Activated B cell treated with CpG ODN at 0.5 μM for 24 hours (primary cell): ENCODE results near the gene CTBP1. TPM values are rescaled to one million over a fixed set of nuclear protein-coding genes. Genes with fewer than 3 reads are reported as not detected.
A peak's percentile ranks its signal among the peaks of the same experiment; 100 is the strongest.

Experiments used
- ATAC-seq: fragments of 200-7000 bp; cut with Tn5 transposase; one replicate; pipeline ENCODE4 v1.10.0; 2021; ENCODE audit warnings: low read depth, mild to moderate bottlenecking, moderate library complexity
- CTCF ChIA-PET: fragments of 350-600 bp; sonication (Branson Sonifier 250); formaldehyde crosslinking; loops from one replicate; lab custom pipeline; 2021; ENCODE audit warnings: antibody characterized with exemption; lab: Charles Lee
- POLR2A ChIA-PET: fragments of 350-600 bp; sonication (Branson Sonifier 250); formaldehyde crosslinking; loops from one replicate; lab custom pipeline; 2021; ENCODE audit warnings: antibody characterized with exemption; lab: Charles Lee
- DNase-seq: peaks from one replicate; pipeline ENCODE4 v3.0.0; 2022
- H3K27ac Mint-ChIP-seq: one replicate; pipeline ENCODE4 v1.8.0; 2020; ENCODE audit warnings: mixed read lengths
- H3K27me3 Mint-ChIP-seq: one replicate; pipeline ENCODE4 v1.8.0; 2021; ENCODE audit warnings: mixed read lengths
- H3K36me3 Mint-ChIP-seq: one replicate; pipeline ENCODE4 v1.8.0; 2021; ENCODE audit warnings: low read depth, mixed read lengths
- H3K4me1 Mint-ChIP-seq: one replicate; pipeline ENCODE4 v1.8.0; 2021; ENCODE audit warnings: mixed read lengths
- H3K4me3 Mint-ChIP-seq: one replicate; pipeline ENCODE4 v1.8.0; 2020; ENCODE audit warnings: mild to moderate bottlenecking, mixed read lengths
- H3K9me3 Mint-ChIP-seq: one replicate; pipeline ENCODE4 v1.8.0; 2020; ENCODE audit warnings: mixed read lengths
- intact Hi-C: fragments of 100-400 bp; cut with micrococcal nuclease; formaldehyde crosslinking; loops from one replicate; pipeline ENCODE4 v1.15.1; 2024
- total RNA-seq: library from RNA; stranded (reverse); gene quantifications from 2 replicates; pipeline ENCODE4 v1.2.3, GENCODE V29; 2022
- TF ChIP-seq, protein P1 (sequence below): fragments of 200-600 bp; IDR thresholded peaks from one replicate; pipeline ENCODE4 v1.8.0; 2022; ENCODE audit warnings: antibody characterized with exemption, mild to moderate bottlenecking

Gene CTBP1
- total RNA-seq, 1 donor from 2014 or later, result 175 TPM

DNA sequence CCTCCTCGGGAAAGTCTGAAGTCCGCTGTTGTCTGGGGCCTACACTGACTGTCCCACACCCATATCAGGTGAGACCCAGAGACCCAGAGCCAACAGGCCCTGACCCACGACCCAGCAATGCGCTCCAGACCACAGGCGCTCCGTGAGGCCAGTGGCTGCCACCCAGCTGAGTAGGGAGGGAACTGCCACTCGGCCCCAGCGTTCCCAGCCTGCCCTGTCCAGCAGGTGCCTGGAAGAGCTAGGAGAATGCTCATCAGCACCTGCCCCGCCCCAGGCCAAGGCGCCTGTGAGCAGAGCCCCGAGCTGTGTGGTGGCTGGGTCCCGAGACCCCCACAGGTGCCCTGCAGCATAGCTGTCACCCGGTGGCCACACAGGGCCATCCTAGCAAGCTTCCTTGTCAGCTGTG, 79.2 kb downstream of the CTBP1 start:
- no peaks in the 10 kb centered on the region for H3K36me3 Mint-ChIP-seq
- H3K27ac Mint-ChIP-seq, result no peak overlapping the region
- DNase-seq (no peak), ATAC-seq (no peak)
- peaks cover 36% of the 10 kb centered on the region for H3K4me1 Mint-ChIP-seq
- no peaks in the 10 kb centered on the region for H3K9me3 Mint-ChIP-seq
- peaks cover 2% of the 10 kb centered on the region for H3K27me3 Mint-ChIP-seq
- intact Hi-C loops, result no loop called here
- no peak overlapping the region for H3K4me3 Mint-ChIP-seq
- TF ChIP-seq, protein P1, sequence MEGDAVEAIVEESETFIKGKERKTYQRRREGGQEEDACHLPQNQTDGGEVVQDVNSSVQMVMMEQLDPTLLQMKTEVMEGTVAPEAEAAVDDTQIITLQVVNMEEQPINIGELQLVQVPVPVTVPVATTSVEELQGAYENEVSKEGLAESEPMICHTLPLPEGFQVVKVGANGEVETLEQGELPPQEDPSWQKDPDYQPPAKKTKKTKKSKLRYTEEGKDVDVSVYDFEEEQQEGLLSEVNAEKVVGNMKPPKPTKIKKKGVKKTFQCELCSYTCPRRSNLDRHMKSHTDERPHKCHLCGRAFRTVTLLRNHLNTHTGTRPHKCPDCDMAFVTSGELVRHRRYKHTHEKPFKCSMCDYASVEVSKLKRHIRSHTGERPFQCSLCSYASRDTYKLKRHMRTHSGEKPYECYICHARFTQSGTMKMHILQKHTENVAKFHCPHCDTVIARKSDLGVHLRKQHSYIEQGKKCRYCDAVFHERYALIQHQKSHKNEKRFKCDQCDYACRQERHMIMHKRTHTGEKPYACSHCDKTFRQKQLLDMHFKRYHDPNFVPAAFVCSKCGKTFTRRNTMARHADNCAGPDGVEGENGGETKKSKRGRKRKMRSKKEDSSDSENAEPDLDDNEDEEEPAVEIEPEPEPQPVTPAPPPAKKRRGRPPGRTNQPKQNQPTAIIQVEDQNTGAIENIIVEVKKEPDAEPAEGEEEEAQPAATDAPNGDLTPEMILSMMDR, result no peak
- ChIA-PET CTCF (interaction anchor here (1.1 kb wide), 1 partner anchor 39 kb away, joined by 3 read pairs; no protein-coding TSS in a partner anchor), POLR2A (interaction anchor here (1.4 kb wide), 1 partner anchor 79 kb away, joined by 4 read pairs; the partner anchor contains the start of gene CTBP1)

DNA sequence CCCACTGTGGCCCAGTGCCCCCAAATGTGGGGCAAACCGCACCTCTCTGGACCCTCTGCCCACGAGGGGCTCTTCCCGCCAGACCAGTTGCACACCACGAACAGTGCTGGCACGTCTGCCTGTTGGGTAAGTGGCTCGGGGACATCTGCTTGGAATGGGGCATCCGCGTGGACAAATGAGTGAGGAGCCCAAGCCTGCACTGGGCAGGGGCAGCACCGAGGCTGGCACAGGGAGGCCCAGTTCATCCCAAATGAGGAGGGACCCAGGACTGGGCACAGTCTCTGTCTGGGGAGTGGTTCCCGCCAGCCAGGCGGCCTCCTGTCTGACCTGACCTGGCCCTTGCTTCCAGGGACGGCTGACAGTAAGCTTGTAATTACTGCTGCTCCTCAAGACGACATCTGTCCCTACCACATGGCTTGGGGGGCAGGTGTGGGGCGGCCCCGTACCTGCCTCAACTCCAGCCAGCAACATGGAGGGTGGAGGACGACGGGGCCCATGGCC, 79.7 kb downstream of the CTBP1 start:
- DNase-seq (no peak), ATAC-seq (no peak)
- H3K4me1 Mint-ChIP-seq, result peaks cover 41% of the 10 kb centered on the region
- H3K27me3 Mint-ChIP-seq, result peaks cover 2% of the 10 kb centered on the region
- H3K9me3 Mint-ChIP-seq, result no peaks in the 10 kb centered on the region
- H3K27ac Mint-ChIP-seq, result no peak overlapping the region
- peak overlapping the region; percentile 1 for H3K4me3 Mint-ChIP-seq
- H3K36me3 Mint-ChIP-seq, result no peaks in the 10 kb centered on the region
- intact Hi-C loops, result no loop called here
- ChIA-PET POLR2A (interaction anchor here (1.4 kb wide), 1 partner anchor 79 kb away, joined by 4 read pairs; the partner anchor contains the start of gene CTBP1), CTCF (interaction anchor here (1.1 to 3.5 kb wide), 2 partner anchors 38 to 98 kb away, joined by 3 to 44 read pairs; no protein-coding TSS in a partner anchor)
- TF ChIP-seq, protein P1, result no peak

DNA sequence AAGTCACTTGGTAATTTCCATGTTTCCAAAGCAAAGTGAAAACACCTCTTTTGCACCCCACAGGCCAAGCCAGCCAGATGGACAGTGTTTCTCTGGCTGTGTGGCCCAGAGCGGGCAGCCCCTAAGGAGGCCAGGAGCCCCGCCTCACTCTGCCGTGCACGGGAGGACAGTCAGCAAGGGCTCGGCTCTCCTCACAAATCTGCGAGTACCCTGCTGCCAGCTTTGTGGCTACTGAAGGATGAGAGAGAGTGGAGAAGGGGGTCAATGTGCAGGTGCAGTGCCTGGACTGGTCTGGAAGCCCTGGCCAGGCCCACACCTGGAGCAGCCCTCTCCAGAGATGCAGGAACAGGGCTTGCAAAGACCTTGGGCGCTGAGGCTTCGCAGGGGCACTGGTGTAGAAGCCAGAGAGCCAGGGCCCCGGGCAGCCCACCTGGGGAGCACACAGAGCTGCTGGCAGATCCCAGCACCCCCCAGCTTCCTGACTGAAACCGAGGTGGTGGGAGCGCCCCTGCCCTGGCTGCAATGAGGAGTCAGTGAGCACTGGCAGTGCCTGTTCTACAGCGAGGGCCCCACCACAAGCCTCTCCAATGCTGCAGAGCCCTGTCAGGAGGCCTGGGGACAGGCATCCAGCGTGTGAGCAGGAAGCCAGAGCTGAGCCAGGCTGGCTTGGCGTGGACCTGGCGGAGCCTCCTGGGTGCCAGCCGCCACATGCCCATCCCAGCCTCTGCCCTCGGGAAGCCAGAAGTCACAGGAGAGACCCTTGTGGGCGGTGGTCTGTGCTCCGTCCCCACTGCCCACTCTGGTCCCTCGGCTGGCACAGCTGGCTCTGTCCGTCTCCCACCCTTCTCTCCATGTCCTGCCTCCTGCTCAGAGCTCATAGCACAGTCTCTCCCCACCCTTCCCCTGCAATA, 80.5 kb downstream of the CTBP1 start:
- Mint-ChIP-seq H3K4me3 (peak overlapping the region; percentile 86), H3K4me1 (peaks cover 49% of the 10 kb centered on the region), H3K27me3 (peaks cover 2% of the 10 kb centered on the region), H3K36me3 (peaks cover under 1% of the 10 kb centered on the region), H3K27ac (peak overlapping the region; percentile 80), H3K9me3 (peaks cover 3% of the 10 kb centered on the region)
- ChIA-PET CTCF (interaction anchor here (1.0 to 3.5 kb wide), 7 partner anchors 16 to 118 kb away, joined by 3 to 44 read pairs (median 3); partner anchors contain the start of gene CTBP1), POLR2A (interaction anchor here (1.4 to 1.9 kb wide), 4 partner anchors 16 to 100 kb away, joined by 4 to 9 read pairs (median 6); partner anchors contain the start of gene CTBP1)
- intact Hi-C loops, result no loop called here
- TF ChIP-seq, protein P1, result no peak
- no peak for ATAC-seq
- DNase-seq, result no peak

DNA sequence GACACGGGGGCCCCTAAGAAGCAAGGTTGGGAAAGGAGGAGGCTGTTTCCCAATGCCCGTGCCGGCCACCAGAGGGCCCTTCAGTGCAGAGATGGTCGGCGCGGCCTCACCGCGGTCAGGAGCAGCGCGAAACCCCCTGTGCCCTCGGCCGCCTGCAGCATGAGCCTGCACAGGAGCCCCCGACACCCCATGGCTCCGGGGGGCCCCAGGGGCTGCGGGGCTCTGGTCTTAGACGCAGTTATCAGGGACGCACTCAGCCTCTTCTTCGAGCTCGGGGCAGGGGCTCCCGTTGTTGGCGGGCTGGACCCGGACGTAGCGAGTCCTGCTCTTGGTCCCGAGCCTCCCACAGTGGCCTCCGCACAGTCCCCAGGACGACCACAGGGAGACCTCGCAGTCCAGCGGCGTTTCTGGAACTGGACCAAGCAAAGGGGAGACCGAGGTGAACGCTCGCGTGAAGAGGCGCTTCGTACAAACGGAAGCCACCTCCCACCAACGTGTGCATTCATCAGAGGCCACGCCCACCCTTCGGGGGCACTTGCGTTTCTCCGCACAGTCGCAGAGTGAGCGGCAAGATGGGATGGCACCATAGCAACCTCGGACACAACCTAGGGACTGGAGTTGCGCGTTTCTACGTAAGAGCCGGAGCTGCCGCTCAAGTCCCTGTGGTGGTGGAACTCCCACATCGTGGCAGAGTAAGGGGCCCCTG, 81.5 kb downstream of the CTBP1 start:
- ChIA-PET CTCF (interaction anchor here (0.7 to 3.5 kb wide), 12 partner anchors 16 to 119 kb away, joined by 3 to 44 read pairs (median 3); partner anchors contain the start of gene CTBP1), POLR2A (interaction anchor here (0.6 to 1.9 kb wide), 5 partner anchors 17 to 101 kb away, joined by 3 to 9 read pairs (median 4); partner anchors contain the start of gene CTBP1)
- TF ChIP-seq, protein P1, result peak; percentile 69

More for the DNA sequence above, 81.5 kb downstream of the CTBP1 start:
- peak; percentile 79 for DNase-seq
- H3K36me3 Mint-ChIP-seq, result peaks cover 3% of the 10 kb centered on the region
- H3K27me3 Mint-ChIP-seq, result peaks cover 2% of the 10 kb centered on the region
- peak overlapping the region; percentile 80 for H3K27ac Mint-ChIP-seq
- H3K4me1 Mint-ChIP-seq, result peaks cover 57% of the 10 kb centered on the region
- ATAC-seq, result peak; percentile 88
- peaks cover 7% of the 10 kb centered on the region for H3K9me3 Mint-ChIP-seq
- intact Hi-C loops, result loop anchor here (1.0 kb wide), 9 partner anchors 17 to 184 kb away; partner anchors contain the start of genes CTBP1, MAEA and UVSSA
- H3K4me3 Mint-ChIP-seq, result peak overlapping the region; percentile 86
